OCI-LY1 (cell line): ENCODE measurements around the gene PKP3.

Experiments used
- CTCF ChIP-seq: fragments of 200-600 bp; sonication (generic), shearing (Covaris generic); IDR thresholded peaks from 2 replicates; pipeline ENCODE4 v1.5.1; 2017; ENCODE audit warnings: mild to moderate bottlenecking, antibody characterized with exemption, low read length, moderate library complexity, mixed read lengths
- EZH2 ChIP-seq: fragments of 200-600 bp; sonication (generic), shearing (Covaris generic); IDR thresholded peaks from 2 replicates; pipeline ENCODE4 v1.8.0; 2017; ENCODE audit warnings: borderline replicate concordance, mixed run types, mild to moderate bottlenecking, antibody characterized with exemption, low read length, moderate library complexity, mixed read lengths

GRCh38 chr11:394034-394857 is at the start of gene PKP3:
- TF ChIP-seq CTCF = no peak
- TF ChIP-seq EZH2 = no peak
